Measurements from ENCODE around the gene CTNNBIP1. TPM values are rescaled to one million over a fixed set of nuclear protein-coding genes. Genes with fewer than 3 reads are reported as not detected.

CTNNBIP1 gene
- polyA plus RNA-seq, 1 experiment, result 28.3 TPM

- Histone ChIP-seq H3K4me3 (ENCODE audit: low read depth, low read length) (no peak overlapping the region), H3K27me3 (ENCODE audit: control insufficient read depth, insufficient read depth, low read length) (no peaks in the 10 kb centered on the region), H3K27ac (ENCODE audit: low read depth, low read length) (no peak overlapping the region), H3K9me3 (ENCODE audit: control insufficient read depth, insufficient read depth, low read length) (no peaks in the 10 kb centered on the region; the same call in 1 of the 2 replicates)
- TF ChIP-seq, protein P1, sequence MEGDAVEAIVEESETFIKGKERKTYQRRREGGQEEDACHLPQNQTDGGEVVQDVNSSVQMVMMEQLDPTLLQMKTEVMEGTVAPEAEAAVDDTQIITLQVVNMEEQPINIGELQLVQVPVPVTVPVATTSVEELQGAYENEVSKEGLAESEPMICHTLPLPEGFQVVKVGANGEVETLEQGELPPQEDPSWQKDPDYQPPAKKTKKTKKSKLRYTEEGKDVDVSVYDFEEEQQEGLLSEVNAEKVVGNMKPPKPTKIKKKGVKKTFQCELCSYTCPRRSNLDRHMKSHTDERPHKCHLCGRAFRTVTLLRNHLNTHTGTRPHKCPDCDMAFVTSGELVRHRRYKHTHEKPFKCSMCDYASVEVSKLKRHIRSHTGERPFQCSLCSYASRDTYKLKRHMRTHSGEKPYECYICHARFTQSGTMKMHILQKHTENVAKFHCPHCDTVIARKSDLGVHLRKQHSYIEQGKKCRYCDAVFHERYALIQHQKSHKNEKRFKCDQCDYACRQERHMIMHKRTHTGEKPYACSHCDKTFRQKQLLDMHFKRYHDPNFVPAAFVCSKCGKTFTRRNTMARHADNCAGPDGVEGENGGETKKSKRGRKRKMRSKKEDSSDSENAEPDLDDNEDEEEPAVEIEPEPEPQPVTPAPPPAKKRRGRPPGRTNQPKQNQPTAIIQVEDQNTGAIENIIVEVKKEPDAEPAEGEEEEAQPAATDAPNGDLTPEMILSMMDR (IDR thresholded peaks at IDR 0.05; ENCODE audit: low read depth, low read length), result no peak
- CTCF ChIA-PET, result interaction anchor here (1.4 kb wide), 1 partner anchor 63 kb away, joined by 5 read pairs; no protein-coding TSS in a partner anchor
- POLR2A ChIA-PET, result interaction anchor here (0.7 kb wide), 1 partner anchor 12 kb away, joined by 3 read pairs; no protein-coding TSS in a partner anchor
- DNase-seq (ENCODE audit: low read depth, low spot score), result no peak
These were observed 62.8 kb downstream of the CTNNBIP1 start for GRCh38 chr1:9847269-9847668.

- Histone ChIP-seq H3K4me3 (ENCODE audit: low read depth, low read length) (no peak overlapping the region), H3K27me3 (ENCODE audit: control insufficient read depth, insufficient read depth, low read length) (no peaks in the 10 kb centered on the region), H3K27ac (ENCODE audit: low read depth, low read length) (no peak overlapping the region), H3K9me3 (ENCODE audit: control insufficient read depth, insufficient read depth, low read length) (no peaks in the 10 kb centered on the region; the same call in 1 of the 2 replicates)
- TF ChIP-seq, protein P1 (IDR thresholded peaks at IDR 0.05; ENCODE audit: low read depth, low read length), result no peak
- POLR2A ChIA-PET, result no interaction called here
- no peak for DNase-seq (ENCODE audit: low read depth, low spot score)
- CTCF ChIA-PET, result interaction anchor here (1.4 kb wide), 1 partner anchor 62 kb away, joined by 5 read pairs; no protein-coding TSS in a partner anchor
These were observed 63.4 kb downstream of the CTNNBIP1 start for GRCh38 chr1:9846611-9847171.

GRCh38 chr1:9845914-9846313 is 64.2 kb downstream of the CTNNBIP1 start:
- CTCF ChIA-PET, result no interaction called here
- H3K27me3 ChIP-seq (ENCODE audit: control insufficient read depth, insufficient read depth, low read length), result no peaks in the 10 kb centered on the region
- TF ChIP-seq, protein P1 (IDR thresholded peaks at IDR 0.05; ENCODE audit: low read depth, low read length), result no peak
- no peak overlapping the region for H3K4me3 ChIP-seq (ENCODE audit: low read depth, low read length)
- no peak overlapping the region for H3K27ac ChIP-seq (ENCODE audit: low read depth, low read length)
- no peaks in the 10 kb centered on the region; the same call in 1 of the 2 replicates for H3K9me3 ChIP-seq (ENCODE audit: control insufficient read depth, insufficient read depth, low read length)
- no peak for DNase-seq (ENCODE audit: low read depth, low spot score)
- POLR2A ChIA-PET, result no interaction called here

DNA sequence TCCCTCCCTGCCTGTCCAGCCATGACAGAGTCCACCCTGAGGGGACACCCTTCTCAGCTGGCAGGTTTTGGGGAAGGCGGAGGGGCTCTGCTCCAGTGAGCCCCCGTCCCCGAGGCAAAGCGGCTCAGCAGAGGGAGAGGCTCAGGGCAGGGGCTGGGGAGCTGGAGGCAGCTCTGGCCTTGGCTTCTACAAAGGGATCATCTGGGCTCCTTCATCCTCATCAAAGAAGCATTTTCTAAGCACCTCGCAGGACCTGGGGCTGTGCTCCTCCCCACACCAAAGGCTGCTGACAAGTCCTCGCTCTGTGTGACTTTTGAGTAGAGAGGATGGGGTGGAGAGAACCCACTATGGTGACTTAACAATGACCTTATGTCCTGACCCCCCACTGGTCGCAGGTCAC is 65.3 kb downstream of the CTNNBIP1 start:
- CTCF ChIA-PET, result no interaction called here
- Histone ChIP-seq H3K9me3 (ENCODE audit: control insufficient read depth, insufficient read depth, low read length) (no peaks in the 10 kb centered on the region; the same call in 1 of the 2 replicates), H3K27ac (ENCODE audit: low read depth, low read length) (no peak overlapping the region), H3K27me3 (ENCODE audit: control insufficient read depth, insufficient read depth, low read length) (no peaks in the 10 kb centered on the region), H3K4me3 (ENCODE audit: low read depth, low read length) (no peak overlapping the region)
- DNase-seq (ENCODE audit: low read depth, low spot score), result no peak
- TF ChIP-seq, protein P1 (IDR thresholded peaks at IDR 0.05; ENCODE audit: low read depth, low read length), result no peak
- POLR2A ChIA-PET, result no interaction called here

DNA sequence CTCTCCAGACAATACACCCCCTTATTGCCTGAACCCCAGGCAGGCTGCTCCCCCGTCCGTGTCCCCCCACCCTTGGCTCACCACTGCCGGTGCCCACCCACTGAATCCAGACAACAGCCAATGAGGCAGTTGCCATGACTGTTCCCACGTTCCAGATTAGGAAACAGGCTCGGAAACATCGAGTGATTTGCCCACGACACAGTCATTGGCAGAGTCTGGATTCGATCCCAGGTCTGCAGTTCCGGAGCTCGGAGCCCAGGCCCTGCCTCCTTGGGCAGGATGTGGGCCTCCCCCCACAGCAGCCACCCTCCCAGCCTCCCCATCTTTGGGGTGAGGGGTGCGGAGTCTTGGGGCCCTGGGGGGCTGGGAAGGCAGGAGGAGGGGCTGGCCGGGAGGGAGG is 66.0 kb downstream of the CTNNBIP1 start:
- Histone ChIP-seq H3K27ac (ENCODE audit: low read depth, low read length) (no peak overlapping the region), H3K4me3 (ENCODE audit: low read depth, low read length) (no peak overlapping the region), H3K9me3 (ENCODE audit: control insufficient read depth, insufficient read depth, low read length) (no peaks in the 10 kb centered on the region; the same call in 1 of the 2 replicates), H3K27me3 (ENCODE audit: control insufficient read depth, insufficient read depth, low read length) (no peaks in the 10 kb centered on the region)
- TF ChIP-seq, protein P1 (IDR thresholded peaks at IDR 0.05; ENCODE audit: low read depth, low read length), result no peak
- POLR2A ChIA-PET, result no interaction called here
- CTCF ChIA-PET, result interaction anchor here (0.6 kb wide), 1 partner anchor 199 kb away, joined by 3 read pairs; no protein-coding TSS in a partner anchor
- no peak for DNase-seq (ENCODE audit: low read depth, low spot score)
